ENCODE data around the gene VCAN.

Gene VCAN

DNA sequence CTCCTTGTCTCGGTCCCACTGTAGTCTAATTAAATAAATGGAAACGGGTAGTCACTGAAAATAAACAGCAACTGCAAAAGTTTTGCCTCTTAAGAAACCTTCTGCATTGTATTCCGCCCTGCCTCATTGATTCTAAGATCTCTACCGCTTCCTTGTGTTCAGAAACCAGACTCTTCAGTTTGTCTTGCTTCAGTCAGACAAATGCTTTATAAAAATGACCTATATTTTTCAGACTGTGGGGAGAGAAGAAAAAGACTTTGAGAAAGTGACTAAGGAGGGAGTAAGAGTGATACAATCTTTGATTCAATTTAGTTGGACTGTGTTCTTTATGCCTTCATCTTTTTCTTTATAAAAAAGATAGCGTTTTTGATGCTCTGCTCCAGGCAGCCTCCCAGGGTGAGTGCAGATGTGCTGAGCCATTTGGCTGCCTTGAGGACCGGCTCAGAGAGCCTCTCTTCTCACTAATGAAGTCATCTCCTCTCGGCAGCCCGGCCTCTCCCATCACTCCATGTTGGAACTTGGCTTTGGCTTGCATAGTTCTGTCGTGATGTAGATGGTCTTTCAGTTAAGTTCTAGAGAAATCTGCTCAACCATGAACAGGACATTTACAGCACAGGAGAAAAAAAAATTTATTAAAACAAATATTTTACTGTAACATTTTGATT is 4.0 kb upstream of the VCAN start:
- DNase-seq (ENCODE audit: low spot score): peak; percentile 64

DNA sequence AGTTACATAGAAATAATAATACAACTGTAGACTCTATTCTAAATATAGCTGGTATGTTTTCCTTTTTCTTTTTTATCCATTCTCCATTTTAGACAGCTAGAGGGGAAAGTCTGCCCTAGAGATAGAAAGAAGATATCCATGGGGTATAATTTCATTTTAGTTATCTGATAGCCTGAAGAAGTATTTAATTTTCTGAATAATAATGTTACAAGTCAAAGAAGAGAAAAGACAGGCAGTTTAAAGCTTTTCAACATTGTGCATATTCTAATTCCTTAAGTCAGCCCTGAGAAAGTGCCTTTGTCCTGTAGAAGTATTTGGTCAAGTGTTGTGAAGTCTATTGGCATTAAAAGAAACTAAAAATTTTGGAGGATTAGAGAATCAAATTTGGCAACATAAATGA is 2.5 kb upstream of the VCAN start:
- DNase-seq (ENCODE audit: low spot score): no peak

DNA sequence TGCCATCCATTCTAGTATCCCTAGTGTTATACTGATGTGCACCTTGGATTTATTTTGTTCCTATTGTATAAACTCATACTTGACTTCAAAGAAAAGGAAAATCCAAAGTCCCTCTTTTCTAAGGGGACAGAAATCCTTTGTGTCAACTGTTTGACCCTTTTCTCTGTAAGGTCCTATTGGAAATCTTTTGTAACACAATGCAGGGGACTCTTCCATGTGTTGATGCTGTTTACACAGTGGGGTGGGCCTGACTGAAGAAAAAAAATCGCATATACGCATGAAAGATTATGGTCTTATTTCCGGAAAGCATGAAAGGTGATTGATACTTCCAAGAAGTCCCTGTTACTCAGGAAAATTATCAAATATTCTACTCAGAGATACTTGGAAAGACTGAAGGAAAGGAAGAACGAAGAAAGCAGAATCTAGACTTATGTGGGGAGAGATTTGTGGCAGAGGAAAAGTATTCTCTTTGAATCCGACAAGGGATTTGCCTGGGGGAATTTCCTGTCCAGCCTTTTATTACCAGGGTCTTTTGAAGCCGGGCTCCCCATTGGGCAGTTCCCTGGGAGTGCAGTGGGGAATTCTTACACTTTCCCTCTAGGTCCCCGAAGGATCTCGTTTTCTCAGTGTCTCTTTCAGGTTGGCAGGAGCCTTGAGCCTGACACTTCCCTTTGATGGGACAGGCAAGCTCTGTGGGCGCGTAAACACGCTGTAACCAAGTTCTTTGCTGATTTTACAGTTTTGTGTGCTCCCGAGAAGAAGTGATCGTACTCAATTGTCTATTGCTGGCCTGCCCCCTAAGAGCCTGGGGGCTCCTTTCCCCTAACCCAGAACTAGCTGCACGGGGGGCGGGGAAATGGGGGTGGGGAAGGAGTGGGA is 779 bp upstream of the VCAN start:
- no peak for DNase-seq (ENCODE audit: low spot score)

DNA sequence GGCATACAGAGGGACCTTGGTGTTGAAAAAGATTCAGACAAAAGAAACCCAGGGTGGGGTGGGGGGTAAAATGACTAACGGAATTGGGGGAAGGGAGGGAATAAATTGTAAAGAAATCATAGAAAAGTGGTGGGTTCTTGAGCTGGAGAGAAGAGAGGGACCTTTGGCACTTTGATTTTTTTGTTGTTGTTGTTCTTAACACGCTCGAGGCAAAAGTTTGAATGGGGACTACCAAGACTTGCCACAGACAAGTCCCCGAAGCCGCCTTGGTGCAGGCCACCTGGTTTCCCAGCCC is 616 bp downstream of the VCAN start:
- no peak for DNase-seq (ENCODE audit: low spot score)

DNA sequence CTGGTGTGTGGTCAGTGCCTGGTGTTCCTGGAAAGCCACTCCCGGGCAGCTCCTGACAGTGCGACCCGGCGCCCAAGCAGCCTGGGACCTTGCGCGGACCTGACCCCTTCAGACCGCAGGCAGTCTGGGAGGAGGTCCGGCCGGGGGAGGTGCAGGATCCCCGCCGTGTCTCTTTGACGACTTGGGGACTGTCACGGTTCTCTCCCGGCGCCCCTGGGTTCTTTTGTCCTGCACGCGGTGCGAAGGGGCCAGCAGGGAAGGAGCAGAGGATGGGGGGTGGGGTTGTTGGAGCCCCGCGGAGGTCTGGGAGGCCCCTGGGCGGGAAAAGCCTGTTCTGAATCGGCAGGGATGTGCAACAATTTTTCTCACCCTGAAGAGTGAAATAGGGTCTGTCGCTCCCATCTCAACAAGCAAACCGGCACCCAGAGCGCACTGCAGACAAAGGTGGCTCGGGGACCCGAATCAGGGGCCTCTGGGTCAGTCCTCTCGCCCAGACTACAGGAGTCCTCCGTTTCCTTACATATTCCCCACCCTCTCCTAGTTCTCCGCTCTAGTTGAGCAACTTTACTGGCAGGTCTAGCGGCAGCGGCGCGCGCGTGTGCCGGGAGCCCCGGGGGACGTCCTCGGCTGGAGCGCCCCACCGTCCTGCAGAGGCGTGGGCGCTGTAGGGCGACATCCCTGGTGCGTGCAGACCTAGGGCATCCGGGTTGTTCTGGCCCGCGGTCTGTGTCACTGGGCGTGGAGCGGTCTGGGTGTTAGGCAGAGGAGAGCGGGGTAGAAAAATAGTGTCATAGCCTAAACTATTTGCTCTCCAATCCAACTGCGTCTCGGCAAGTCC is 1.2 kb downstream of the VCAN start:
- DNase-seq (ENCODE audit: low spot score): peak; percentile 66

DNA sequence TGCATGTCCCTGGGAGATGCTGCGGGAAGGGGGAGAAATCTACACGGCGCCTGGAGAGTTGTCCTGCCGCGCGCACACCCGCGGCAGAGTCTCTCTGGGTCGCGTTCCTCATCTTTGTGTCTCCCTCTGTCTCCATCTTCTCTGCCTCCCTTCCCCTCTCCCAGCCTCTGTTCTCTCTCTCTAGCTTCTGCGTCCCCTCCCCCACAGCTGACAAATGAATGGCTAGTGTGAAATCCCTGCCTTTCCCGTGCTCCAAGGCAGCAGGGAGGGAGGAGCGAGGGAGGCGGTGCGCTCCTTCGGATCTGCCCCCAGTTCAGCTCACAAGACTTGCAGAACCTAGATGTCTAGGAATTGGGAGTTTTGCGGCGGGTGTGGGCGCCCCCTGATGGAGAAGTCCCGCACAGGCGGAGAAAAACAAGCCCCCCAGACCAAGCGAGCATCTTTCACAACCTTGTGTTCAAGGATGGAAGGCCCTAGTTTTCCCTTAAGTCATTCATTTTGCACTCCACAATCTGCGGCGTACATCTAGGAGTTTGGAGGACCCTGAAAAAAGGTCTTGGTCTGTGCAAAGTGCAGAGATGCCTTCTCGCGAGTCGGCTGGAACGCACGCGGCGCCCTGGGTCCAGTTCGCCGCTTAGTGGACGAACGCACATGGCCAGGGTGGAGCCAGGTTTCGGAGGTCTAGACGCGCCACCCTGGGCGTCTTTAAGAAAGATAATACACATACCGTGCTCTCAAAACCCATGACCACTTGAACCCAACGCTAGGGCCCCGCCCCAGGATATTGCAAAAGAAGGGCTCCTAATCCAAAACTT is 2.0 kb downstream of the VCAN start:
- peak; percentile 91 for DNase-seq (ENCODE audit: low spot score)

DNA sequence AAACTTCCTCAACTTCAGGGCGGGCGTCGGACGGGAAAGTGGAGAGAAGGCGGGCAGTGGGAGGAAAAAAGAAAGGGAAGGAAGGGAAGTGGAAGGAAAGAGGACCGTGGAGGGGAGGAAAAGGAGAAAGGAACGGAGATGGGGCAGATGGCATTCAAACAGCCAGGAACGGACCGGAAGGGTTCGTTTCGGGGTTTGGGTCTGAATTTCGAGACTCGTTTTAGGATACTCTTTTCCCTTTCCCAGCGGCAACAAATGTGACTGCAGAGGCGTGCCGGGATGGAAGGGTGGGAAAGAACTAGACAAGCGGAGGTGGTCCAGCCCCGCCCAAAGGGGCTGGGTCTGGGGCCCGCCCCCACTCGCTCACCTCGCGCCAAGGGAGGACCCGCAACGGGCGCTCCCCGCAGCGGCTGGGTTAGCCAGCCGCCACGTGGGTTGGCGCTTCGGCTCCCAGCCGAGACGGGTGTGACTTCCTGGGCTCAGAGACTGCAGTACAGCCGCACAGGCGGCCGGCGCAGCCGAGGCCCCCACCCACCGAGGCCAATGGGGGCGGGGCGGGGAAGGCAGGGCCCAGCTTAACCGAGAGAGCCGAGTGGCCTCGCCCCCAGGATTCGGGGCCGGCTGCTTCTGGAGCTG is 2.7 kb downstream of the VCAN start:
- DNase-seq (ENCODE audit: low spot score): peak; percentile 79

GRCh38 chr5:83474991-83475390 is 3.4 kb downstream of the VCAN start:
- DNase-seq (ENCODE audit: low spot score): no peak

DNA sequence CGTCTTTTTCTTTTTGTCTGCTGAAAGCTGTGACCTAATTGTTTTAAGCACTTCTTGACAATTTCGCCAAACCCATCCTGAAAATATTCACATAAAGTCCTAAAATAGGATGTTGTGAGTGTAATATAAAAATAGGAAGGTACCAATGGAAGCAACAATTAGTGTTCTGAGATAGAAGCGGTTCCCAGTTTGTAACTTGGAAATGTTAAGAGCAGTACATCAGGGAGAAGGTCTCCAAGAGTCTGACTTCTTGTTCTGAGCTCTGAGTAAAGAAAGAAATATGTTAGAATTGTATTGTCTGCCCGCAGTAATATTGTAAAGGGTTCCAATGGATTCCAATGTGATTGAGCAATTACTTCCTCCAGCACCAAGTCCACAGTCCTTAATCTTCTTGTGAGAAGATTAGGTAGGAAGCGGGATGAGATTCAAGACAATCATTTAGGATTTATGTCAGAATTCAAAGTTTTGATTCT is 3.9 kb downstream of the VCAN start:
- peak; percentile 75 for DNase-seq (ENCODE audit: low spot score)

GRCh38 chr5:83475935-83476814 is 4.6 kb downstream of the VCAN start:
- DNase-seq (ENCODE audit: low spot score): no peak

- no peak for DNase-seq (ENCODE audit: low spot score)
Measured at GRCh38 chr5:83482961-83483360, 11.4 kb downstream of the VCAN start.

GRCh38 chr5:83484294-83484693 is 12.8 kb downstream of the VCAN start:
- DNase-seq (ENCODE audit: low spot score): no peak

- no peak for DNase-seq (ENCODE audit: low spot score)
Measured at GRCh38 chr5:83485842-83486241, 14.3 kb downstream of the VCAN start.

DNA sequence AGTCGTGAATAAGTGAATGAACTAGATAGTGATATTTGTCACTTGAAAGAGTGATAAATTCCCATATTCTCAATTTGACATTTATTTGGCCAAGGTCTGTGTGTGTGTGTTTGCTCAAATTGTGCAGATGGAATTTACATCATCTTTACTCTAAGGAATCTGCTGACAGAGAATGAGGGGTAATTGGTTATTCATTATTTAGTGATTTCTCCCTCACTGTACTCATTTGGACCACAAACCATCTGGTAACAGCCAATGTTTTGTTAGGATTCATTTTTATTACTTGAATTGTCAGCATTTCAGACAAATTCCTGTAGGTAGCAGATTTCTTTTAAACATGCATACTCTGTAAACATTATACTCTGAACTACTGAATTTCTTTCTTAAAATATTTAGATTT is 15.6 kb downstream of the VCAN start:
- DNase-seq (ENCODE audit: low spot score): no peak

DNA sequence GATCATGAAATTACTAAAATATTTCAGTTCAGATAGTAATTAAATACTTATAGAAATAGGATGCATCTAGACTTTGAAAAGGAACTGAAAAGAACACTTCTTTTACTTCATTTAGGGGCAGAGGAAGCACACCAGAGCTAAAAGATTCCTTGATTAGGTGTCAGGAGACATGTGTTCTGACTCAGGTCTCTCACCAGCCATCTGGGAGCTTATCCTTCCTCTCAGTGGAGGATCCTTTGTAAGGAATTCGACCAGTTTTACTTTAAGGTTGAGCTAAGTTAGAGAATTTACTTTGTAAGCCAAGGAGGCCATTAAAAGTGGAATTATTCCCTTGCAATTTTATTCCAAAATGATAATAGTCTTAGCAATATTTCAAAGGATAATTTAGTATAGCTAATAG is 16.7 kb downstream of the VCAN start:
- DNase-seq (ENCODE audit: low spot score): no peak

- DNase-seq (ENCODE audit: low spot score): no peak
Measured at GRCh38 chr5:83488821-83489220, 17.3 kb downstream of the VCAN start.

DNA sequence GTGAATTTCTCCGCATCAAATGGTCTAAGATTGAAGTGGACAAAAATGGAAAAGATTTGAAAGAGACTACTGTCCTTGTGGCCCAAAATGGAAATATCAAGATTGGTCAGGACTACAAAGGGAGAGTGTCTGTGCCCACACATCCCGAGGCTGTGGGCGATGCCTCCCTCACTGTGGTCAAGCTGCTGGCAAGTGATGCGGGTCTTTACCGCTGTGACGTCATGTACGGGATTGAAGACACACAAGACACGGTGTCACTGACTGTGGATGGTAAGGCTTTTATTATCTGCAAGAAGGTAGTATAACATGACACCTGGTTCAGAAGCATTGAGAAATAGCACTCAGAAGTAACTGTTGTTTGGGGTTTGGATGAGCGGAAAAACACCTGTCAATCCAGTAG is 18.7 kb downstream of the VCAN start:
- DNase-seq (ENCODE audit: low spot score): no peak

GRCh38 chr5:83492331-83492730 is 20.8 kb downstream of the VCAN start:
- no peak for DNase-seq (ENCODE audit: low spot score)

DNA sequence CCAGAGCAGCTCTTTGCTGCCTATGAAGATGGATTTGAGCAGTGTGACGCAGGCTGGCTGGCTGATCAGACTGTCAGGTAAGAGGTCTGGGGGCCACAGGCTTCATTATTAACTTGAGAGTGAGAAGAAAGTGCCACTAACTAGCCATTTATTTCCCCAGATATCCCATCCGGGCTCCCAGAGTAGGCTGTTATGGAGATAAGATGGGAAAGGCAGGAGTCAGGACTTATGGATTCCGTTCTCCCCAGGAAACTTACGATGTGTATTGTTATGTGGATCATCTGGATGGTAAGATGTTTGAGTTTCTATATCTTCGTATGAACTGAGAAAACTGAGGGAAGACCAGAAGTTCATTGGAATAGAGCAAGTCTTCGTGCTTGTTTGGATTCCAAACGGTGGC is 22.1 kb downstream of the VCAN start:
- DNase-seq (ENCODE audit: low spot score): no peak

GRCh38 chr5:83494087-83494620 is 22.6 kb downstream of the VCAN start:
- no peak for DNase-seq (ENCODE audit: low spot score)

Data from AG08395 (cell line).